Spleen (tissue), 7 donors: ENCODE data around the gene CAMKK1.

ENCODE experiments used
- CTCF ChIP-seq, 11 experiments: fragments of 200-600 bp in 7 of 11; fragments of 450-650 bp in 4 of 11; sonication (generic) in 4 of 11; IDR thresholded peaks in 8 of 11; conservative IDR thresholded peaks in 3 of 11; 1 replicate in 7 of 11; 2 replicates in 4 of 11; pipeline versions ENCODE4 v1.4.0 to v1.8.0; 2016 to 2021; ENCODE audit warnings: antibody characterized with exemption in 11 of 11, inconsistent platforms in 4 of 11, mild to moderate bottlenecking in 1 of 11
- POLR2A ChIP-seq, 3 donors: fragments of 450-650 bp; IDR thresholded peaks; one replicate each; pipeline ENCODE4 v1.5.1; 2017; ENCODE audit warnings: antibody characterized with exemption in 3 of 3, mild to moderate bottlenecking in 1 of 3
- POLR2AphosphoS5 ChIP-seq, 3 donors: sonication (generic); formaldehyde crosslinking; IDR thresholded peaks; one replicate each; pipeline ENCODE4 v1.5.1; 2017; ENCODE audit warnings: antibody characterized with exemption in 3 of 3
- donor health status: DM: no; HTN: no; CAD: no; lungs with moderate emphysema.
- donor health status: DM: no; HTN: no; CAD: no.
- donor health status: DM: no; HTN: no; CAD: no.

GRCh38 chr17:3894188-3894587 lies 1.3 kb upstream of the CAMKK1 start:
- TF ChIP-seq POLR2A (IDR thresholded peaks at IDR 0.05) (no peak), CTCF (IDR thresholded peaks at IDR 0.05 in 8 of 11, conservative IDR thresholded peaks at IDR 0.05 in 3 of 11) (no peak), POLR2AphosphoS5 (IDR thresholded peaks at IDR 0.05) (no peak)
